Hepatocyte (in vitro differentiated cells): ENCODE measurements around the gene SRP72.

Source experiments
- CTCF ChIP-seq: fragments of 200-600 bp; sonication (generic); IDR thresholded peaks from 2 replicates; pipeline ENCODE4 v1.5.1; 2016; ENCODE audit warnings: antibody characterized with exemption, mild to moderate bottlenecking; ENCODE audit not compliant: poor library complexity
- EZH2 ChIP-seq: fragments of 200-600 bp; sonication (generic); IDR thresholded peaks from 2 replicates; pipeline ENCODE4 v1.6.1; 2016; ENCODE audit warnings: antibody characterized with exemption, mild to moderate bottlenecking, borderline replicate concordance

GRCh38 chr4:56551516-56551915, 84.1 kb downstream of the SRP72 start:
- TF ChIP-seq CTCF (no peak), EZH2 (no peak)
